HG03460 (cell line): ENCODE measurements around the gene SDF2L1.
"Not testable (repeated sequence)": the region's sequence is repeated elsewhere in the genome, so short reads cannot be mapped to it uniquely, and the experiment has no call there.

Experiments used
- ATAC-seq: cut with Tn5 transposase; IDR thresholded peaks from one replicate; pipeline ENCODE4 v1.9.1; 2021; ENCODE audit not compliant: unreplicated experiment

Gene SDF2L1

DNA sequence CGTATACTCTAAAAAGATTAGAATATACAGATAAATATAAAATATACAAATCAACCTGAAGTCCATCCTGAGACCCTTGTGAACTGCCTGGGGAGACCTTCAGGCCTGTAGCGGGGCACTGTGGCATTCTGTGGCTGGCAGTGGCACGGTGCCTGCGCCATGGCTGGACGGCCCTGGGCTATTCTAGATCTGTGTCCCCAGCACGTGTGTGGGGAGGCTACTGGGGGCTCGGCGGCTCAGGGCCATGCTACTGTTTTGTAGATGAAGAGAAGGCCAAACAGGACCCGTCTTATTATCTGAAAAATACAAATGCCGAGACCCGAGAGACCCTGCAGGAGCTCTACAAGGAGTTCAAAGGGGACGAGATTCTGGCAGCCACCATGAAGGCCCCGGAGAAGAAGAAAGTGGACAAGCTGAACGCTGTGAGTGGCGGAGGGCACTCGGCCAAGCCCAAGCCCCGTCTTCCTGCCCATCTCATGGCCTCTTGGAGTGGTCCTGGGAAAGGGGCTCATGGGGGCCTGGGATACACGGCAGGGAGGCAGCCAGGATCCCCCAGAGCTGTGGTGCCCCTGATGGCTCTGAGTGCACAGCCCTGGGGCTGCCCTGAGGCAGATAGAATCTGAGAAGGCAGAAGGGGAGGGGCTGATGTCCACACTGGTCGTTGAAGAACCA is 42.5 kb downstream of the SDF2L1 start:
- no peak for ATAC-seq

DNA sequence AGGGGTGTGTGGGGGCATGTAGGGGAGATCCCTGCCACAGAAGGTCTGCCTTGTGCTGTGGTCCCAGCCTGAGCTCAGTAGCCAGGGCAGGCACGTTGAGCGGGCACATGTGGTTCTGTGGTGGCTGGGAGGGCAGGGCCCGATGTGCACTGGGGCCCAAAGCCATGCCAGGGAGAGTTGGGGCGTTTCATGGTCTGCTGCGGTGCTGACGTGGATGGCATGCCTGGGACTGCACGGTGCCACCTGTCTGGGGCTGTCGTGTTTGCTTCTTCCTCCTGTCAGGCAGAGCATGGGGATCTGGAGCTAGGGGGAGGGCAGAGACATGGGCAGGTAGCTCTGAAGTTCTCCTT is 43.0 kb downstream of the SDF2L1 start:
- ATAC-seq: no peak

DNA sequence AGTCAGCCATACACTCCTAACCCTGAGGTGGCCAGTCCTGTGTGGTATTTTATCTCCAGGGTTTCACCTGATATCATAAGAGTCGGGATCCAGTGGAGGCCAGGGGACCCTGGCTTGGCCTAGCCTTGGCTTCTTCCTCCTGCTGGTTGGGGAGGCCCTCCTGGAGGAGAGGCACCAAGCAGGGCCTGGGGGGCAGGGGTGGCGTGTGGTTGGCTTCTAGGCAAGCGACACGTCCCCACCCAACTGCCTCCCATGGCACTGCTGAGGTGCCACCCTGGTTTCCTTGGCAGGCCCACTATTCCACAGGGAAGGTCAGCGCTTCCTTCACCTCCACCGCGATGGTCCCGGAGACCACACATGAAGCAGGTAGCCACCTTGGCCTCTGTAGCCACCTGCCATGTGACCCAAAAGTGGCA is 44.1 kb downstream of the SDF2L1 start:
- ATAC-seq: no peak

DNA sequence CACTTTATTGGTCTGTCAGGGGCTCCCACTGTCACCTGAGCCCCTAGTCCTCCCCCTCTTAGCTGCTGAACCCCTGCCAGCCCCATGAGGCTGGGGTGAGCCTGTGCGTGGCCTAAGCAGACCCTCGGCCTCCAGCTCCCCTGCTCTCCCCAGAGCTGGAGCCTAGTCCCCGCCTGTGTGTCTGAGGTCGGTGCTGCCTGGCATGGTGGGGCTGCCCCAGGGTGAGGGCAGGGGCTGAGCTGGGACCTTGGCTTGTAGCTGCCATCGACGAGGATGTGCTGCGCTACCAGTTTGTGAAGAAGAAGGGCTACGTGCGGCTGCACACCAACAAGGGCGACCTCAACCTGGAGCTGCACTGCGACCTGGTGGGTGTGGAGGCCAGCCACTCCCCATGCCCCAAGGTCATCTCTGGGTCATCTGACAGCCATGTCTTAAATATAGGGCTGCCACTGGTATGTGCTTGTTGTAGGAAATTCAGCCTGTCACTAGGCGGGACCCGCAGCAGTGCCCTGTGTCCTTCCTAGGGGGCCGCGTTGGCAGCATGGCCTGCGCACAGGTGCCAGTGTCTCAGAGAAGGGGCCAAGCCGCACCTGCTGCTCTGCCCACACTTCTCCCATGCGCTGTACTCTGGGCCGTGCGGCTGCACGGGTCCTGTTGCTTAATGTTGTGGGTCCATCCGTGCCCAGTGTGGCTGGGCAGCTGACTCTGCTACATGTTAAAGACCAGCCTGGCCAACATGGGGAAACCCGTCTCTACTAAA is 44.7 kb downstream of the SDF2L1 start:
- ATAC-seq: no peak

DNA sequence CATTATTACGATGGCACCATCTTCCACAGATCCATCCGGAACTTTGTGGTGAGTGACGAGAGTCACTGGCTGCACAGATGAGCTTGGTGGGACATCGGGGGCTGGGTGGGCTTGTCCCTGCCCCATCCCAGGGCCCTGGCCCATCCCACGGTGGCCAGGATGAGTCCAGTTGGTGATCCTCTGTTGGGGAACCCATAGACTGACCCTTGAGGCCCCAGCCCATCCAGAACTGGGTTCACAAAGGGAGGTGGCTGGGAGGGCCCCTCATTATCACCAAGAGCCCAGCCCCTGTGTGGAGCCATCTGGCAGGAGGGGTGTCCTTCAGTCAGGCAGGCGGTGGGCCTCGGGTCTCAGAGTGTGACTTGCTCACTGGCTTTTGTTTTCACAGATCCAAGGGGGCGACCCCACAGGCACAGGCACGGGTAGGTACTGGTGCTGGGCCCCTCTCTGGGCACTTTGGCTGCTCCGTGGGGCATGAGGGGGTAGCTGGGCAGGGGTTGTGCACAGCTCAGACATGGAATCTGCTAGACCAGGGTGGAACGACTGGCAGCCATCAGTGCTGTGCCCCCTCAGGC is 45.7 kb downstream of the SDF2L1 start:
- no peak for ATAC-seq

DNA sequence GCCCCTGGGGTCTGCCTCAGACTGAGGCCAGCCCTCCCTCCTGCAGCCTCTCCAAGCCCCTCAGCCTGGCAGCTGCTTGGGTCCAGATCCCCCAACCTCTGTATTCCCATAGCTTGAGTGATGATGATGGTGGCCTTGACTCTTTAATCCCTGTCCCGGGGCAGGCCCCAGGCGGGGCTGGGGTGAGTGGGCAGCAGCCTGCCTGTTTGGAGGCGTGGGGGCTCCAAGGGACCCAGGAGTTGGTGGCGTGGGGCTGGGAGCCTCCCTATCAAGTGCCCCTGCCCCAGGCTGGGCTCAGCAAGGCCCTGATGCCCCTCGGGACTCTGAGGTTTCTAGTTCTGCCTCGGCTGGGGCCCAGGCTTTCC is 46.2 kb downstream of the SDF2L1 start:
- ATAC-seq: no peak

DNA sequence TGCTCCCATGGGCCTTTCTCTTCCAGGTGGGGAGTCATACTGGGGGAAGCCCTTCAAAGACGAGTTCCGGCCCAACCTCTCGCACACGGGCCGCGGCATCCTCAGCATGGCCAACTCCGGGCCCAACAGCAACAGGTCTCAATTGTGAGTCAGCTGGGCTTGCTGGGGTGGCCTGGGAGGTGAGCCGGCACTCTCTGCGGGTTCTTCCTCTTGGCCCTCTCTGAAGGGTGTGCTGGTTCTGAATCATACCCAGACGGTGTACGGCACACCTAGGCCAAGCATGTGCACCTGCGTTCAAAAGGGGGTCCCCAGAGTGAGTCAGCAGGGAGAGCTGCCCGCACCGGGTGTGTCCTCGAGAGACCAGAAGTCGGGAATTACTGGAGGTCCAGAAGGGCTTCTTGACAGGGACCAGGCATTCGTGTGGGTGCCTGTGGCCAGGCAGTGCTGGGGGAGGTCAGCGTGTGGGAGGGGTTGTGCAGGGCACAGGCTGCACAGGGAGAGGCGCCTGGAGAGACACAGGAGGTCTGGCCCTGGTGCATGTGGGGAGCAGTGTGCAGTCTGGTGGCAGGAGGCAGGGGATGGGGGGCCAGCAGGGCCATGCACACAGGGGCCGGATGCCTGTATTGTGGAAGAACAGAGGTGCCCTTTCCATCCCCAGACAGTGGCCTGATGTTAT is 46.7 kb downstream of the SDF2L1 start:
- ATAC-seq: no peak

DNA sequence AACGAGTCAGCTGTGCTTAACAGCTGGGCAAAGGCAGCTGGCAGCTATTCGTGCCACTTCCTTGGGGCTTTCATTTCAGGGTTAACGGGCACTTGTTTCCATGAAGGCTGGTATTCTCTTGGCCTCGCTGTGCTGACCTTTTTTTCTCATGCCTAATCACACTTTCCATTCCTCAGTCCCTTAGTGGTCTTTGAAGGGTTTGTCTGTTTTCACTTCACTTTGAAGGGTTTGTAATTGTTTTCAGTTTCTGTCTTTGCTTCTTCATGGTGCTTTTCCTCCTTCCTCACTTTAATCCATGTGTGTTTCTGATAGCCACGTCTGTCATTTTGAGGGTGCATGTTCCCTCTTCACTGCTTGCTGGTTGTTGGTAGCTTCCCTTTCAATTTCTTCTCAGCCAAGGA is 48.3 kb downstream of the SDF2L1 start:
- ATAC-seq: no peak

DNA sequence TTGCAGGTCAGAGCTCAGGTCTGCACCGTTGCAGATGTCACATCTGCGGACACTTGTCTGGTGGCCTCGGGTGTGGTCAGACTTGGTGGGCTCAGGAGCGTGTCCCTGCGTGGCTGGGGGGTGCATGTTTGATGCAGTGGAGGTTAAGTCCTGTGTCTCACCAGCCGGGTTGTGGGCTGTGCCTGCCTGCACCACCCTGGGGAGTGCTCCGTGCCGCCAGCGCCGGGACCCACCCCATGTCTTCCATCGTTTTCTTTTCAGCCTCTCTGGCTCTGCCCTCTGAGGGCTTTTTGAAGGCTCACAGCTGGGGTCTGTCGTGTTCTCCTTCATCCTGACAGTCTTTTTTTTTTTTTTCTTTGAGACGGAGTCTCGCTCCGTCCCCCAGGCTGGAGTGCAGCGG is 49.7 kb downstream of the SDF2L1 start:
- ATAC-seq: no peak

DNA sequence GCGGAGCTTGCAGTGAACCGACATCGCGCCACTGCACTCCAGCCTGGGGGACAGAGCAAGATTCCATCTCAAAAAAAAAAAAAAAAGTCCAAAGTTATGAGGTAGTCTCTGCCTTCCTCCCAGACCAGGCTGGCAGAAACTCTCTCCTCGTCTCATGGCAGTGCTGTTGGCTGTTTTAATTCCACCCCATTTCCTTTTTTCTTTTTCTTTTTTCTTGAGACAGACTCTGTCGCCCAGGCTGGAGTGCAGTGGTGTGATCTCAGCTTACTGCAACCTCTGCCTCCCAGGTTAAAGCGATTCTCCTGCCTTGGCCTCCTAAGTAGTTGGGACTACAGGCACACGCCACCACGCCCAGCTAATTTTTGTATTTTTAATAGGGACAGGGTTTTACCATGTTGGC is 50.8 kb downstream of the SDF2L1 start:
- not testable (repeated sequence) for ATAC-seq

DNA sequence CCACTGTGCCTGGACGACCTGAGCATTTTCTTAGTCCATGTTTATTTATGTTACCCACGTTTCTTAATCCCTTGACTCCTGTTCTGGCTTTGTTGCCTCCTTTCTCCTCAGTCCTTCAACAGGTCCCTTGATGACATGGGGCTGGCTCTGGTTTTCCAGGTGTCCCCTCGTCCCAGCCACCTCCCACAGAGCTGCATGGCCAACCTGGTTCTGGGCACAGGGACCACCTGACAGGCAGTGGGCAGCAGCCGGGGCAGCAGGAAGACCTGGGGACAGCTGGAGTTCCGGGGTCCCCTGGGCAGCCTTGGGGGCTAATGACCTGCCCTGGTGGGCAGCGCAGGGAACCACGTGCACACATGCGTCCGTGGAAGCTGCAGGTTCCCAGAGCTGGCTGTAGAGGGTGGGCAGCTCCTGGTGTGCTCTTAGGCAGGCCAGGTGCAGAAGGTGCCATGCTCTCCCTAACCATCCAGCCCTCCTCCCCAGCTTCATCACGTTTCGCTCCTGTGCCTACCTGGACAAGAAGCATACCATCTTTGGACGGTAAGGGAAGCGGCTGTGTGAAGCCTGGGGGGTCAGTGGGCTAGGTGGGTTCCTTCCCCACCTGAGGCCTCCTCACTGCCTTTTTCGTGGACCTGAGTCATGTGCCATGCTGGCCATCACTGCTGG is 51.4 kb downstream of the SDF2L1 start:
- no peak for ATAC-seq
